HG02852 (cell line): ENCODE measurements around the gene CFAP299.
"Not testable (repeated sequence)": the region's sequence is repeated elsewhere in the genome, so short reads cannot be mapped to it uniquely, and the experiment has no call there.

Experiments used
- ATAC-seq: cut with Tn5 transposase; IDR thresholded peaks from one replicate; pipeline ENCODE4 v1.9.1; 2021; ENCODE audit warnings: mild to moderate bottlenecking, moderate library complexity; ENCODE audit not compliant: unreplicated experiment

Gene CFAP299

DNA sequence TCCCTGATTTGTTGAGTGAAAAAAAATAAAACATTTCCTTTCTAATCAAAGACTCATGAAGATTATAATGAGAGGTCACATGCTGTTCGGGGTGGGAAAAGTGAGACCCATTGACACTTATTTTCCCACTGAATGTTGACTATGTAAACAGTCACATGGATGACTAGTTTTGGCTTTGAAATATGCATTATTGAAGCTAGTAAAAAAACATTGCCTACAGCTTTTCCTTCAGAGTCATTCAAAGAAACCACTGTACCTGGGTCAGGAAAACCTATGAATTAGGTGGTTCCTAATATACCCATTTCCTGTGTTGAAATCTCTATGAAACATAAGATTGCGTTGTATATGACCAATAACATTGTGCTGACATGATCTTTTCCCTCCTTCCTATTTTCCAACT, 251.2 kb downstream of the CFAP299 start:
- ATAC-seq = no peak

- no peak for ATAC-seq
Measured at GRCh38 chr4:80587871-80588385, 252.4 kb downstream of the CFAP299 start.

DNA sequence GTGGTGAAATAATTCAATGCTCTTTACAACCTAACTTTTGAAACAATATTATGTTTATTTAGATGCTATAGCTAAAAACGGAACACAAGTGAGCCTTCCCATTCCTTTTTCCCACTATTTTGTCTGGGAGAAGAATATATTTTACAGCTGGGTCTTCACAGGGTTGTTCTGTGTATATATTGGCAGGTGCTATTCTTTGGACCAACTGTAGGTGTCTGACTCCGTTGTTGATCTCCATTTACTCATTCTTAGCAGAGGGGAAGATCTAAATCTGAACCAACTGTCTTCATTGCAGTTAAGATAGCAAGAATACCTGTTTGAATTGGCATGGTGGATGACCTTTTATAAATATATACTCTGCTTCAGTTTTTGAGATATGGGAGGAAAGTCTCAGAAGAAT, 257.4 kb downstream of the CFAP299 start:
- ATAC-seq = peak; percentile 68

DNA sequence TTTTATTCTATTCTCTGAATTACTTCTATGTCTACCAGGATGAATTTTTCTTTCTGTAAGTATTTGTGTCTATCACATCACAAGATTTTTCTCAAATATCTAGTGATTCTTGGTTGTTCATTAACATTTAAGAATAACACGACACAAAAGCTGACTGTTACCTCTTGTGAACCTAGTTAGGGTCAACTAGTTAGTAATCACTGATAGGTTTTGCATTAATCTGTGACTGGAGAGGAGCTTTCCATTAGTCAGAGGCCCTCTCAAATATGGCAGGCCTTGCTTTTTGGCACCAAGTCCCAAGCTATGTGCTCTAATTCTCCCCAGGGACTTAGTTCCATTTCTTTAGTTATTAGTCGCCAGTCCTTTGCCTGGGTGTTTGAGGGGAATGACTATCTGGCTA, 259.2 kb downstream of the CFAP299 start:
- ATAC-seq = no peak

GRCh38 chr4:80608281-80608980, 272.9 kb downstream of the CFAP299 start:
- ATAC-seq = no peak

DNA sequence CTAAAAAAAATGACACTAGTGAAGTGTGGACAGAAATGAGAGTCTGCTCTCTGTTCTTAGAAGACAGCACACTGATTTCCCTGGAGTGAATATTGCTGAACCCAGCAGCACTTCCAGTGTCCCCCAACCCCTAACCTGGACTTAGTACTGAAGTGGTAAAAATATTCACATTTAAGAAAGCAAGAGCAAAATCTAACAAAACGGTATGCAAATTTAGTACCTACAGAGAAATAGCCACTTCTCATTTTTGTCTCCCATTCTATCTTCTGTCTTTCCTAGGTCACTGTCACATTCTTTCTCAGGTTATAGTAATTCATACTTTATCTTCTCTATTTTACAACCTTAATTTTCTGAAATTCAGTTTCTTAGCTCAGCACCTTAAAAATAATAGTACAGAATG, 274.7 kb downstream of the CFAP299 start:
- ATAC-seq = no peak

DNA sequence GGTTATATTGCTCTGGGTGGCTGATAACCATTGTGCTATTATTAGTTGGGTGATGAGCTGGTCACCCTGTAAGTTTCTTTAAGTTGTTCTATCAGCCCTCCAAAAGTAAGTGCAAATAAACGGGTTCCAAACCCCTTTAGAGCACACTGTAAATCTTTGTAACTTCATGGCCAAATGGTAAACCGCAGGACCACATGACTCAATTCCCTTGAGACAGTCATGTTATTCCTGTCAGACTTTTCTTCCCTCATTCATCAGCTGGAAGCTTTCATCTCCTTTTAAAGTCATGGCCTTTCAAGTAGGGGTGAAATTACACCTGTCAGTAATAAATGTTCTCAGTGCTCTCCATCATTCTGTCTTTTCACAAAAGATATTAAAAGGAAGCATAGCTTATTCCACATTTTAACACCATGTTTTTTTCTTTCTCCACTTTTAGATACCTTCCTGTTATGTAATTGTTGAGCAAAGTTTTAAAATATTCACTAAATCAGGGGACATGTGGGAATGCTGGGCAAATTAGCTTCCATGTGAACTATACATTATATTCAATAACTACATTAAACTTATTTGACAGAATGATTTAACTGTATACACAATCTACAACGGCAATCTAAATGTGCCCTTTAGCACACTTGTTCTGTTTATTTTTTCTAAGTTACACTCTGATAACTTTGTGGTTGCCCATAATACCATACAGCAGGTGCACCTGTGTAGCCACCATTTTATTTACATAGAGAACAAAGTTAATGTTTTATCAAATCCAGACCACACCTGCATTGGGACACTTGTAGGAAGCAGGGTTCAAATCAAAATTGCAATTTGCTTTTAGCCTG, 275.5 kb downstream of the CFAP299 start:
- peak; percentile 89 for ATAC-seq

DNA sequence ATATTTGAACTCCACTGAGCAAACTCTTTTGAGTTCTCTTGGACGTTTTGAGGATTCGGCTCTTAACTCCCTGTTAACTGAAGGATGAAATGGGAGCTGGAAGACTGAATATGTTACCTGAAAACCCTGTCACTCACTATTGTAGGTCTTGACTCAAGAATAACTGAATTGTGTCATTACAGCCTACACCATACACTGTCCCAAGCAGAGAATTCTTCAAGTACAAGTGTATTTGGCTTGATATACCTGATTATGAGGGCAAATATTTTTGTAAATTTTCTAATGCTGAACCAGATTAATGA, 276.1 kb downstream of the CFAP299 start:
- ATAC-seq = peak; percentile 6

DNA sequence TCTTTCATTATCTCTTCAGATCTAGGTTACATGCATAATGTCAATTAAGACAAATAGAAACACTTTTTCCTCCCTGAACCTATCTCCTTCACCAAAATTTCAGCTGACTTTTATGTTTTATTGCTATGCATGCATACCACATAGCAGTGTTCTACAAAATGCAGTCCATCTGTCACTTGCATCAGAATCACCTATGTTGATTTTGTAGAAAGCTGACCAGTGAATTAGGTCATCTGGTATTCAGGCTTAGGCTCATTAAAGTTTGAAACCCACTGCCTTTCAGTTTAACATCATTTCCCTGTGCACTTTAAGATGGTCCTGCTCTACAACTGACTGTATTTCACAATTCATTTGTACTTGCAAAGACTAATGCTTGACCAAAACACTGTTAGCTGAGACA, 277.9 kb downstream of the CFAP299 start:
- ATAC-seq = no peak

- ATAC-seq = no peak
Measured at GRCh38 chr4:80614319-80614718, 278.8 kb downstream of the CFAP299 start.

DNA sequence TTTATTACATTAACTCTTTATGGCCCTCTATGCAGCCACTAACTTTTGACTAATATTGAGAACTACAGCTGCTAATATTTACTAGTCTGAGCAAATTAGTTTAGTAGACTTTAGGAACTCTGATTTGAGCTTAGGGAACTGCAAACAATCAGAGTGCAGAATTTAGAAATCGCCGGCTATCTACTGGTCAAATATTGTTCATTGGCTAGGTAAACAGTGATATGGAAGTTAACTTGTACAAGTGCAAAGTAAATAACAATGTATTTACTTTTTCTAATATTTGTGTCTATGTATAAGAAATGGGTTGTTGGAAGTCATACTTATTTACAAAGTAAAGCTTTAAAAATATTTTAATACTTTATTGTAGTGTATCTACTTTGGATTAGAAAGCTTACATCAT, 279.6 kb downstream of the CFAP299 start:
- no peak for ATAC-seq

- no peak for ATAC-seq
Measured at GRCh38 chr4:80619070-80619674, 283.6 kb downstream of the CFAP299 start.

DNA sequence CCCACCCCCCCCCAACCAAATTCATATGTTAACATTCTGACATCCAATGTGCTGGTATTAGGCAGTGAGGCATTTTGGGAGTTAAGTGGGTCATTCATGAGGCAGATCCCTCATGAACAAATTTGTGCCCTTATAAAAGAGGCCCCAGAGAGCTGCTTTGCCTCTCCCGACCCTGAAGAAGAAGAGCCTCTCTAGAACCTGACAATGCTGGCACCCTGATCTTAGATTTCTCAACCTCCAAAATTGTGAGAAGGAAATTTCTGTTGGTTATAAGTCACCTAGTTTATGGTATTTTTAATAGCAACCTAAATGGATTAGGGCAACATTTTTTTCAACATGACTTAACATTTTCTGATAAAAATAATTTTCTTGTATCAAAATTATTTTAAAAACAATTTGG, 296.3 kb downstream of the CFAP299 start:
- no peak for ATAC-seq

- ATAC-seq = no peak
Measured at GRCh38 chr4:80637190-80637589, 301.7 kb downstream of the CFAP299 start.

GRCh38 chr4:80646061-80646460, 310.5 kb downstream of the CFAP299 start:
- no peak for ATAC-seq

- no peak for ATAC-seq
Measured at GRCh38 chr4:80655662-80656061, 320.1 kb downstream of the CFAP299 start.

- not testable (repeated sequence) for ATAC-seq
Measured at GRCh38 chr4:80670118-80670517, 334.6 kb downstream of the CFAP299 start.

- ATAC-seq = no peak
Measured at GRCh38 chr4:80678413-80678812, 342.9 kb downstream of the CFAP299 start.

DNA sequence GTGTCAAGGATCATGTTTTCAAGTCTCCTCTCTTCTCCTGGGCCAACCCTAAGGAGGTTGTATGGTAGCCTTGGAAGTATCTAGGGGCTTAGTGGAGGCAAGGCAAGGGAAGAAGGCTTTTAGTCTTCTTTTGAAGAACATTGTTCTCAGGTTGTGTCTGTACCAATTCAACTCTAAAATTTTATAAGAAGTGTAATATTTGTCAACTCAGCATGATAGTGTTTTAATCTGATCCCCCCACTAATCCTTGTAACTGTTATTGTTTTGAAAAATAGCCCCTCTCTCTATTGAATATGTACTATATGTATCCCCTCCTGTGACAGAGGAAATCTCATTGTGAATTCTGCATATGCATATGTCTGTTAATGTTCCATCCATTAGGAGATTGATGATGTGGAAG, 345.4 kb downstream of the CFAP299 start:
- ATAC-seq = no peak

DNA sequence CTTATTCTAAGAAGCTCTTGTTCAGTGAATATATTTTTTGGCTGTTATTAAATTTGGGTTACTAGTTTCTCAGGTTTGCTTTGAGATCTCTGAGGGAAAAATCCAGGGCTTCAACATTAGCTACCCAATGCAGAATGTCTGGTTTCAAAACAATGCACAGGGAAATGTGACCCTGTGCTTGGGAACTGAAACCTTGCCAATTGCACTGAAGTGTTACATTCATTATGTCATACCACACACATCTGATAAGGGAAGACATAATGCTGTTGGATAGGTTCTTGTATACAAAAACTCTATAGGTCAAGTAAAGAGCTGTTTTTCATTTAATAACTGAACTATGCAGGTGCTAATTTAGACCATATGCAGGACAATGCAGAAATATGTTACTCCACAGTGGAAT, 349.7 kb downstream of the CFAP299 start:
- no peak for ATAC-seq

GRCh38 chr4:80687736-80688135, 352.2 kb downstream of the CFAP299 start:
- not testable (repeated sequence) for ATAC-seq

- no peak for ATAC-seq
Measured at GRCh38 chr4:80694171-80694570, 358.6 kb downstream of the CFAP299 start.
